T-helper 2 cell (primary cell): ENCODE results near the gene ZCCHC10.
"Not testable (repeated sequence)": the region's sequence is repeated elsewhere in the genome, so short reads cannot be mapped to it uniquely, and the experiment has no call there.

Source experiments
- DNase-seq, 5 experiments: peaks; one replicate each; pipeline versions ENCODE4 v3.0.0 to v3.0.0-alpha.2; 2012 to 2022

ZCCHC10 gene

DNA sequence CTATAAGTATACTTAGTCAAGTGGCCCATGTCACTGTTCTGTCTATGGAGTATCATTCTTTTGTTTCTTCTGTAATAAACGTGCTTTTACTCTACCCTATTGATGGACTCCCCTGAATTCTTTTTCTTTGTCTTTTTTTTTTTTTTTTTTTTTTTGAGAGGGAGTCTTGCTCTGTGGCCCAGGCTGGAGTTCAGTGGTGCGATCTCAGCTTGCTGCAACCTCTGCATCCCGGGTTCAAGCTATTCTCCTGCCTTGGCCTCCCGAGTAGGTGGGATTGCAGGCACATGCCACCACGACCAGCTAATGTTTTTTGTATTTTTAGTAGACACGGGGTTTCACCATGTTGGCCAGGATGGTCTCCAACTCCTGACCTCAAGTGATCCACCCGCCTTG lies 53.9 kb downstream of the ZCCHC10 start:
- not testable (repeated sequence) for DNase-seq

DNA sequence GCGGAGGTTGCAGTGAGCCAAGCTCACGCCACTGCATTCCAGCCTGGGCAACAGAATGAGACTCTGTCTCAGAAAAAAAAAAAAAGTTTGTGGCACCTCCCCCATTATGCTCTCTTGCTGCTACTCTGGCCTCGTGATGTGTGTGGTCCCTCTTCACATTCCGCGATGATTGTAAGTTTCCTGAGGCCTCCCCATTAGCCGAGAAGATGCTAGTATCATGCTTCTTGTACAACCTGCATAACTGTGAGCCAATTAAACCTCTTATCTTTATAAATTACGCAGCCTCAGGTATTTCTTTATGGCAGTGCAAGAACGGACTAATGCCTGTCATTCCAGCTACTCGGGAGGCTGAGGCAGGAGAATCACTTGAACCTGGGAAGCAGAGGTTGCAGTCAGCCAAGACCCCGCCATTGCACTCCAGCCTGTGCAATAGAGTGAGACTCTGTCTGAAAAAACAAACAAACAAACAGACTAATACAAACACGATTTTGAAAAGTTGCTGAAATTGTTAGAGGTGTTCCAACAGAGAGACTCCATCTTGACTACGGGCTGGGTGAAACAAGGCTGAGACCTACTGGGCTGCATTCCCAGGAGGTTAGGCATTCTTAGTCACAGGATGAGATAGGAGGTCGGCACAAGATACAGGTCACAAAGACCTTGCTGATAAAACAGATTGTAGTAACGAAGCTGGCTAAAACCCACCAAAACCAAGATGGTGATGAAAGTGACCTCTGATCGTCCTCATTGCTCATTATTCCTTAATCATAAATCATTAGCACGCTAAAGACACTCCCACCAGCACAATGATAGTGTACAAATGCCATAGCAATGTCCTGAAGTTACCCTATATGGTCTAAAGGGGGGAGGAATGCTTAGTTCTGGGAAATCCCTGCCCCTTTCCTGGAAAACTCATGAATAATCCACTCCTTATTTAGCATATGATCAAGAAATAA lies 54.6 kb downstream of the ZCCHC10 start:
- no peak for DNase-seq

DNA sequence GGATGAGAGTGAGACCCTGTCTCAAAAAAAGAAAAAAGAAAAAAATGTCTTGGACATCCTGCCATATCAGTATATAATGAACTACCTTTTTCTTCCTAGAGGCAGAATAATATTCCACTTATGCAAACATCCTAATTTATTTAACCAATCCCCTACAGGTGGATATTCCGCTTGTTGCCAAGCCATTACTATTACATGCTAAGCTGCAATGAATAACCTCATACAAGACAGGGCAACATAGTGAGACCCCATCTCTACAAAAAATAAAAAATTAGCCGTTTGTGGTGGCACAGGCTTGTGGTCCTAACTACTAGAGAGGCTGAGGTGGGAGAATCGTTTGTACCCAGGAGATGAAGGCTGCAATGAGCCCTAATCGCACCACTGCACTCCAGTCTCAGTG lies 61.2 kb downstream of the ZCCHC10 start:
- no peak for DNase-seq

DNA sequence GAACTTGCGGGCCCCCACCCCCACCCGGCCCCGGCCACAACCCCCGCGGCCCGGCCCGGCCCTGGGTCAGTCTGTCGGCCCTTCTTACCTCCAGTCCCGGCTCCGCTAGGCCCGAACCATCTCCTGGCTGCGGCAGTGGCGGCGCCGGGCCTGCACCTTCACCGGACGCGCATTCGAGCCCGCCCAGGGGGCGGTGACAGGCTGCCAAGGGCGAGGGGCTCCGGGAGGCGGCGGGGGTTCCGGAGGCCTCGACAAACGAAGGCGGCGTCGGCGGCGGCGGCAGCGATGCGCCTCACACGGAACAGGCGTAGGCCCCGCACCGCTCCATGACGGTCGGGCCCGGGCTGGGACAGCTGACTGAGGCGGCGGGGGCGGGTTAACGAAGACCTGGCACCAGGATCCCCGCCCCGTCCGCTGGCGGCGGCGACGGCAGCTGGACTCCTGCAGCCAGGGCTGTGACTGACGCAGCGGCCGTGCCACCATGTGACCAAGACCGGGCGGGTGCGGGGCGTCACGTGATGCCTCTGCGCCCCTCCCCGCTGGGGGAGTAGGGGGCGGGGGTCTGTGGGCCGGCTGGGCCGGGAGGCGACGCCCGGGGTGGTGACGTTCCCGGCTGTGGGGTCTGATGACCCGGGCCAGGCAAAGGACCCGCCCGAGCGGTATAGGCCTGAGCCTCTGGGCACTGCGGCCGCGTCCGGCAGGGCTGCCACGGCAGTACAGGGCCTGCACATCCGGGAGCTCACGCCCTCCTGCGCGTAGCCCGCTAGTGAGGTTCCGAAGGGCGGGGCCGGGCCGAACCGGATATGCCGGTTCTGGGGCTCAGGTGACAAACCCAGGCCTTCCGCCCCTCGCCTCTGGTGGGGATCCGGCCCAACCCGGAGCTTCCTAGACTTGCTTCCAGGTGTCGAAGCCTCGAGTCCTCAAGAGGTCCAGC lies 62.9 kb downstream of the ZCCHC10 start, which contains the start of gene AFF4:
TSS of gene AFF4 (minus strand) at position 464 of the 934 bp plus-strand sequence. CDS start 26,445 bp downstream, outside the sequence.
- peak; percentile 66 to 95 (median 77) for DNase-seq

DNA sequence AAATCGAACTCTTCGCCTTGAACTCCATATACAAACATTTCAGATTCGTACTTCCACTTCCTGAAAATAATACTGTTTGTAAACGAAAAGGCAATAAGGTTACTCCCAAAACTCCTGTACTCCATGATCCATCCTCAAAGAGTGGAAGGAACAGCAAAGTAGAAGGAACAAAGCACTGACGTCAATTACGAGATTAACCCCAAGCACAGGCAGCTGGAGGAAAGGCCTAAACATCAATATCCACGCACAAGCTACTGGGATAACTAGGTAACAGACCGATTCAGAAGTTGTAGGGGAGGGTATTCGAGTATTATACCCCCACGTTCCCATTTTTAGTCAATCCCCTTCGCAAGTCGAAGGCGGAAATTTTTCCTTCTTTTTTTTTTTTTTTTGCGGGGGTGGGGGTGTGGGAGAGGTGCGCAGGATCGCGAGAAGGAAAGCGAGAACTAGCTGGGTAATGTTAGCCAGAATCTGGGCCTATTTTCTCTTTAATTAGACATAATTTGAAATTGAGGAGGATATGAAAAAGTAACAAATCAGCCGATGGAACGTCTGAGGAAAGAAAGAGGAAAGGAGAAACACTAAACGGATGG lies 63.8 kb downstream of the ZCCHC10 start:
- DNase-seq: peak in 2 of 5 experiments; percentile 12 to 53

DNA sequence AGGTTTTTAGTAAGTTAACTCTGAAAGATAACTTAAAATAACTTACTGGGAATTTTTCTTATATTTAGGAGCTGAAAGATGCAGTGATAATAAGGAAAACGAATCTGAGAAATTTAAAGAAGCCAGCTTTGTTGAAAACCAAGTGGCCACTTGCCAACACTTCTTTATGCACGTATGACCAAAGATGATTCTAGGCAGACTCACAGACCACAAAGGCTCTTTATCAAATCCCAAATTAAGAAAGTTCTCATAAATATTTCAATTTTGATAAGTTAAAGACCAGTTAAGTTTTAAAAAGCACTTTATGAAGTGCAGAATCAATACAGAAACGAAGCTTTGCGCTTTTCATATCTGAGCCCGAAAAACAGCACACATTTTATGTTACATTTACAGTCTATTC lies 64.5 kb downstream of the ZCCHC10 start:
- DNase-seq: peak in 1 of 5 experiments; percentile 17

DNA sequence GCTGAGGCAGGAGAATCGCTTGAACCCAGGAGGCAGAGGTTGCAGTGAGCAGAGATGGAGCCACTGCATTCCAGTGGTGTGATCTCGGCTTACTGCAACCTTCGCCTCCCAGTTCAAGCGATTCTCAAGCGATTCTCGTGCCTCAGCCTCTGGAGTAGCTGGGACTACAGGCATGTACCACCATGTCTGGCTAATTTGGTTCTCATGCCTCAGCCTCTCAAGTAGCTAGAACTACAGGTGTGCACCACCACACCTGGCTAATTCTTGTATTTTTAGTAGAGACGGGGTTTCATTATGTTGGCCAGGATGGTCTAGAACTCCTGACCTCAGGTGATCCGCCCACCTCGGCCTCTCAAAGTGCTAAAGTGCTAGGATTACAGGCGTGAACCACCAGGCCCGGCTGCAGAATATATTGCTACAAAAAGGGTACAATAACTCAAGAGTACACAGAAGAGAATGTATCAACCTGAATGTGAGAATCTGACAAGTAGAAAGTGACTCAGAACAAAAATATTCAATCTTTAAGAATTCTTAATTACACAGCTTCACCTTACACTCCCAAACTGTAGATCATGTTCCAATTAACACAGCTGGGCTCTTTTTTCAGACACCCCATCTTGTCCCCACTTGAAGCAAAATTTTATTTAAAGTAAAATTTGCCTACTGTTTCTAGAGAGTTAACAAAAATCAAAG lies 65.1 kb downstream of the ZCCHC10 start:
- DNase-seq: not testable (repeated sequence)

DNA sequence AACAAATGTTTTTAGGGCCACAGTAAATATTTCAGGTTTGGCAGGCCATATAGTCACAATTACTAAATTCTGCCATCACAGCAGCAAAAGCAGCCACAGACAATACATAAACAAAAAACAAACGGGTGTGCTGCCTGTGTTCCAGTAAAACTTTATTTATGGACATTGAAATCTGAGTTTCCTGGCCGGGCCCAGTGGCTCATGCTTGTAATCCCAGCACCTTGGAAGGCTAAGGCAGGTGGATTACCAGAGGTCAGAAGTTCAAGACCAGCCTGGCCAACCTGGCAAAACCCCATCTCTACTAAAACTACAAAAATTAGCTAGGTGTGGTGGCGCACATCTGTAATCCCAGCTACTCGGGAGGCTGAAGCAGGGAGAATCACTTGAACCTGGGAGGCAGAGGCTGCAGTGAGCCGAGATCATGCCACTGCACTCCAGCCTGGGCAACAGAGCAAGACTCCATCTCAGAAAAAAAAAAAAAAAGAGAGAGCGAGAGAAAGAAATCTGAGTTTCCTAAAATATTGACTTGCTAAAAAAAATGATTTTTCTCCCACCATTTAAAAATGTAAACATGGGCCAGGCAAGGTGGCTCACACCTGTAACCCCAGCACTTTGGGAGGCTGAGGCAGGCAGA lies 70.1 kb downstream of the ZCCHC10 start:
- not testable (repeated sequence) for DNase-seq

DNA sequence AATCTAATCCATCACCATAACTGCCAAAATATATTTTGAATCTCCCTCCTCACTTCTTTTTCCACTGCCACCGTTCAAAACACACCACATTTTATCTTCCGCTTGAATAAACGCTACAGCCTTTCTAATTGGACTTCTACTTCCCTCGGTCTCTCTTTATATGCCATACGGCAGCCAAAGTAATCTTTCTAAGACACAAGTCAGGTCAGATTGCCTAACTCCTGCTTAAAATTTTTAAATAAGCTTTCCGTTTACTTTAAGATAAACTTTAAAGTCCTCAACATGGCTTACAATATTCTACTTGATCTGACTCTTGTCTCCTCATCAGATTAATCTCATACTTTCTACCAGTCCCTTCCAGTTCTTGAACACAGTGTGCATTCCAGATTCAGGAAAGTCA lies 72.6 kb downstream of the ZCCHC10 start:
- no peak for DNase-seq

DNA sequence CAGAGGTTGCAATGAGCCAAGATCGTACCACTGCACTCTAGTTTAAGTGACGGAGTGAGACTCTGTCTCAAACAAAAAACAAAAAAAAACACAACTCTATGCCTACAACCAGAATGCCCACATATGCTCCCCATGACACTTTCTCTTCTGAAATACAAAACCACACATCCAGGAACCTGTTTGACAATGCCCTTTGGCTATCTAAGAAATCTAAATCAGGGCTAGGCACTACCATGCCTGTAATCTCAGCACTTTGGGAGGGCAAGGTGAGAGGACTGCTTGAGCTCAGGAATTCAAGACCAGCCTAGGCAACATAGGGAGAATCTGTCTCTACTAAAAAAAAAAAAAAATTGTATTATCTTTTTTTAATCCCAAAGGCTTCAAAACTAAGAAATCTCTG lies 73.5 kb downstream of the ZCCHC10 start:
- no peak for DNase-seq

DNA sequence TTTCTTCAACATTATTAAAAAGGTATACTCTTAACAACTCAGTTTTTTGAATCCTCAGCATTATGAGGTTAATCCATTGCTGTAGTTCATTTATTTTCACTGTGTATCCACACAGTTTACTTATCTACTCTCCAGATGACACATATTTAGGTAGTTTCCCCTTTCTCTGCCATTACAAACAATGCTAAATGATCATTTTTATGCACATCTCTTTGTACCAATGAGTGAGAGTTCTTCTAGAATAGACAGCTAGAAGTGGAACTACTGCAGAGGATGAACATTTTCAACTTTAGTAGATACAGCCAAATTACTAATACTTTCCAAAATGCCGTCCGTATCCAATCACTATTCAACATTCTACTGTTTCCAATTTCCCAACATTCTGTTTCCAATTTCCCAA lies 74.5 kb downstream of the ZCCHC10 start:
- DNase-seq: no peak

DNA sequence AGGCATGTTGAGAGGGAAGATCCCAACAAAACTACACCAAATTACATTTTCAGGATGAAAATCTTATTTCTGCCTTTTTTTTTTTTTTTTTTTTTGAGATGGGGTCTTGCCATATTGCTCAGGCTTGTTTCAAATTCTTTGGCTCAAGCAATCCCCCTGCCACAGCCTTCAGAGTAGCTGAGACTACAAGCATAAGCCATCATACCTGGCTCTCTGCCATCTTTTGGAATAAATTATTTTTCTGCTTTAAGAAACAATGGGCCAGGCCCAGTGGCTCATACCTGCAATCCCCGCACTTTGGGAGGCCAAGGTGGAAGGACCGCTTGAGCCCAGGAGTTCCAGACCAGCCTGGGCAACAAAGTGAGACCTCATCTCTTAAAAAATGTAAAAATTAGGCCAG lies 77.2 kb downstream of the ZCCHC10 start:
- no peak for DNase-seq

DNA sequence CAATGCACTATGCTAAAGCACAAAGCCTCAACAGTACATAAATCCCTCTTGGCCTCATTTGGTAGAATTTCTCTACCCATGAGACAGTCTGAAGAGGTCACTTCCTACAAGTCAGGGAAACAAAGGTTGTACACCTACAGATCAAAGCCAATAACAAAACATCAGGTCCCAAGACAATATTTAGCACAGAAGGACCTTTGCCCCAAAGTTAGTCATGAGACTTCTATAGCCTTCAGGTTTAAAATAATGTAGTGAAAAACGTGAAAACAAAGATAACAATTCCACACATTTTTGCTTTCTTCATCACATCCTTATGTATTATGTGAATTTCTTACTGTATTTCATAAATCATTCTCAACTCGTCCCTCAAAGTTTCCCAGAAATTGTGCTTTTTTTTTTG lies 78.7 kb downstream of the ZCCHC10 start:
- DNase-seq: no peak
